WTC11 (cell line): ENCODE data around the gene GNPTG. TPM values are rescaled to one million over a fixed set of nuclear protein-coding genes. Genes with fewer than 3 reads are reported as not detected.

Experiments
- ATAC-seq: fragments of 200-7000 bp; cut with Tn5 transposase; 2 replicates; pipeline ENCODE4 v1.10.0; 2021; ENCODE audit warnings: mild to moderate bottlenecking, moderate library complexity
- CTCF ChIA-PET: fragments of 300-600 bp; sonication (Branson Sonifier 250); formaldehyde crosslinking; loops from one replicate; lab custom pipeline; 2021; ENCODE audit warnings: antibody characterized with exemption; lab: Charles Lee
- POLR2A ChIA-PET: fragments of 350-600 bp; sonication (Branson Sonifier 250); formaldehyde crosslinking; loops from one replicate; lab custom pipeline; 2021; ENCODE audit warnings: antibody characterized with exemption; lab: Charles Lee
- DNase-seq: peaks from one replicate; pipeline ENCODE4 v3.0.0; 2021; ENCODE audit warnings: low spot score
- H3K27ac Mint-ChIP-seq: 2 replicates; pipeline ENCODE4 v1.8.0; 2021; ENCODE audit warnings: mixed read lengths
- H3K27me3 Mint-ChIP-seq: 2 replicates; pipeline ENCODE4 v1.8.0; 2021; ENCODE audit warnings: low read depth, mild to moderate bottlenecking, moderate library complexity, mixed read lengths
- H3K36me3 Mint-ChIP-seq: 2 replicates; pipeline ENCODE4 v1.8.0; 2021; ENCODE audit warnings: mixed read lengths
- H3K4me1 Mint-ChIP-seq: 2 replicates; pipeline ENCODE4 v1.8.0; 2022; ENCODE audit warnings: mixed read lengths
- H3K4me3 Mint-ChIP-seq: 2 replicates; pipeline ENCODE4 v1.8.0; 2021; ENCODE audit warnings: mild to moderate bottlenecking, moderate library complexity, mixed read lengths
- H3K9me3 Mint-ChIP-seq: 2 replicates; pipeline ENCODE4 v1.8.0; 2021; ENCODE audit warnings: mixed read lengths
- ELF4 ChIP-seq: sonication (generic); formaldehyde crosslinking; IDR thresholded peaks from 2 replicates; pipeline ENCODE4 v1.8.1; 2022; ENCODE audit warnings: low read depth, mild to moderate bottlenecking, moderate library complexity, missing genetic modification reagents
- ESRRA ChIP-seq: sonication (generic); formaldehyde crosslinking; IDR thresholded peaks from 2 replicates; pipeline ENCODE4 v1.8.1; 2022; ENCODE audit warnings: mild to moderate bottlenecking, missing genetic modification reagents, borderline replicate concordance
- HMGA2 ChIP-seq: fragments of 250-450 bp; sonication (Bioruptor Pico); IDR thresholded peaks from 2 replicates; pipeline ENCODE4 v1.4.0; 2021; ENCODE audit warnings: mild to moderate bottlenecking, moderate library complexity
- JAZF1 ChIP-seq: fragments of 250-450 bp; sonication (Bioruptor Pico); IDR thresholded peaks from 2 replicates; pipeline ENCODE4 v1.9.0; 2021; ENCODE audit warnings: moderate library complexity, mild to moderate bottlenecking, inconsistent platforms
- NR1H2 ChIP-seq: sonication (generic); formaldehyde crosslinking; IDR thresholded peaks from 2 replicates; pipeline ENCODE4 v1.9.0; 2021; ENCODE audit warnings: mild to moderate bottlenecking, moderate library complexity, missing genetic modification reagents
- NR3C1 ChIP-seq: sonication (generic); formaldehyde crosslinking; conservative IDR thresholded peaks from 2 replicates; pipeline ENCODE4 v1.8.1; 2023; ENCODE audit warnings: low read depth, mild to moderate bottlenecking, missing genetic modification reagents
- RELA ChIP-seq: sonication (generic); formaldehyde crosslinking; IDR thresholded peaks from 2 replicates; pipeline ENCODE4 v1.8.1; 2022; ENCODE audit warnings: missing genetic modification reagents, mild to moderate bottlenecking, borderline replicate concordance
- RORB ChIP-seq: fragments of 250-450 bp; sonication (Bioruptor Pico); IDR thresholded peaks from 2 replicates; pipeline ENCODE4 v1.9.0; 2021; ENCODE audit warnings: mild to moderate bottlenecking
- SMAD4 ChIP-seq: sonication (generic); formaldehyde crosslinking; IDR thresholded peaks from 2 replicates; pipeline ENCODE4 v1.8.0; 2022; ENCODE audit warnings: mild to moderate bottlenecking, missing genetic modification reagents
- SP1 ChIP-seq: sonication (generic); formaldehyde crosslinking; conservative IDR thresholded peaks from 2 replicates; pipeline ENCODE4 v1.8.1; 2022; ENCODE audit warnings: missing genetic modification reagents
- TCF7 ChIP-seq: sonication (generic); formaldehyde crosslinking; IDR thresholded peaks from 2 replicates; pipeline ENCODE4 v1.8.0; 2022; ENCODE audit warnings: mild to moderate bottlenecking, low read depth, missing genetic modification reagents, moderate library complexity
- total RNA-seq: library from RNA; stranded (reverse); gene quantifications from 3 replicates; pipeline ENCODE4 v1.2.3, GENCODE V29; 2021
- TF ChIP-seq, protein P1 (sequence below): sonication (generic); formaldehyde crosslinking; IDR thresholded peaks from 2 replicates; pipeline ENCODE4 v1.8.1; 2023; ENCODE audit warnings: mild to moderate bottlenecking, moderate library complexity, missing genetic modification reagents
- TF ChIP-seq, protein P2 (sequence below): sonication (generic); formaldehyde crosslinking; conservative IDR thresholded peaks from 2 replicates; pipeline ENCODE4 v1.8.1; 2023; ENCODE audit warnings: mild to moderate bottlenecking, low read depth, missing genetic modification reagents, moderate library complexity
- TF ChIP-seq, protein P3 (sequence below): sonication (generic); formaldehyde crosslinking; IDR thresholded peaks from 2 replicates; pipeline ENCODE4 v1.8.0; 2022; ENCODE audit warnings: missing genetic modification reagents
- TF ChIP-seq, protein P4 (sequence below): sonication (generic); formaldehyde crosslinking; IDR thresholded peaks from 2 replicates; pipeline ENCODE4 v1.8.0; 2022; ENCODE audit warnings: mild to moderate bottlenecking, missing genetic modification reagents
- TF ChIP-seq, protein P5 (sequence below): sonication (generic); formaldehyde crosslinking; IDR thresholded peaks from 2 replicates; pipeline ENCODE4 v1.8.1; 2023; ENCODE audit warnings: mild to moderate bottlenecking, missing genetic modification reagents
- TF ChIP-seq, protein P6 (sequence below): fragments of 250-450 bp; sonication (Bioruptor Pico); IDR thresholded peaks from 2 replicates; pipeline ENCODE4 v1.9.0; 2021; ENCODE audit warnings: moderate library complexity, mild to moderate bottlenecking, inconsistent platforms, borderline replicate concordance
- TF ChIP-seq, protein P7 (sequence below): sonication (generic); formaldehyde crosslinking; IDR thresholded peaks from 2 replicates; pipeline ENCODE4 v1.8.1; 2023; ENCODE audit warnings: mild to moderate bottlenecking, missing genetic modification reagents, borderline replicate concordance

The GNPTG gene
- total RNA-seq, 1 experiment from 2014 or later: 35.9 TPM

DNA sequence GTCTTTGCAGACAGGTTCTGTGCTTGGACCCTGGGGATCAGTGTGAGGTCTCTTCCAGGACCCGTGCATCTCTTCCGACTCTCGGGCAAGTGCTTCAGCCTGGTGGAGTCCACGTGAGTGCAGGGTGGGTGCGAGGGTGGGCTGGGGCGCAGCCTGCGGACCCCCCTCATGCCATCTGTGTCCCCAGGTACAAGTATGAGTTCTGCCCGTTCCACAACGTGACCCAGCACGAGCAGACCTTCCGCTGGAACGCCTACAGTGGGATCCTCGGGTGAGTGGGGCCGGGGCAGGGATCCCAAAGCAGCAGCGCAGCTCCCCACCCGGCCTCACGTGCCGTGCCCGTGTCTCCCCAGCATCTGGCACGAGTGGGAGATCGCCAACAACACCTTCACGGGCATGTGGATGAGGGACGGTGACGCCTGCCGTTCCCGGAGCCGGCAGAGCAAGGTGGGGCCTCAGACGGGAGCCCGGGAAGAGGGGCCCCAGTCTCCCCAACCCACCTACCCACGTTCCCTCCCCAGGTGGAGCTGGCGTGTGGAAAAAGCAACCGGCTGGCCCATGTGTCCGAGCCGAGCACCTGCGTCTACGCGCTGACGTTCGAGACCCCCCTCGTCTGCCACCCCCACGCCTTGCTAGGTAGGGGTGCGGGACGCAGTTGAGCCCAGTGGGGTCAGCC lies 10.1 kb downstream of the GNPTG start:
- Mint-ChIP-seq H3K4me1 (no peaks in the 10 kb centered on the region), H3K27me3 (no peaks in the 10 kb centered on the region), H3K36me3 (peaks cover 15% of the 10 kb centered on the region), H3K4me3 (no peak overlapping the region), H3K9me3 (no peaks in the 10 kb centered on the region)
- CTCF ChIA-PET: no interaction called here
- POLR2A ChIA-PET: no interaction called here
- TF ChIP-seq RELA (CRISPR knock-in tag): no peak
- no peak for TF ChIP-seq ELF4 (CRISPR knock-in tag)
- TF ChIP-seq ESRRA (CRISPR knock-in tag): no peak
- no peak for TF ChIP-seq NR3C1 (CRISPR knock-in tag)
- no peak for TF ChIP-seq SMAD4 (CRISPR knock-in tag)
- TF ChIP-seq, protein P1, sequence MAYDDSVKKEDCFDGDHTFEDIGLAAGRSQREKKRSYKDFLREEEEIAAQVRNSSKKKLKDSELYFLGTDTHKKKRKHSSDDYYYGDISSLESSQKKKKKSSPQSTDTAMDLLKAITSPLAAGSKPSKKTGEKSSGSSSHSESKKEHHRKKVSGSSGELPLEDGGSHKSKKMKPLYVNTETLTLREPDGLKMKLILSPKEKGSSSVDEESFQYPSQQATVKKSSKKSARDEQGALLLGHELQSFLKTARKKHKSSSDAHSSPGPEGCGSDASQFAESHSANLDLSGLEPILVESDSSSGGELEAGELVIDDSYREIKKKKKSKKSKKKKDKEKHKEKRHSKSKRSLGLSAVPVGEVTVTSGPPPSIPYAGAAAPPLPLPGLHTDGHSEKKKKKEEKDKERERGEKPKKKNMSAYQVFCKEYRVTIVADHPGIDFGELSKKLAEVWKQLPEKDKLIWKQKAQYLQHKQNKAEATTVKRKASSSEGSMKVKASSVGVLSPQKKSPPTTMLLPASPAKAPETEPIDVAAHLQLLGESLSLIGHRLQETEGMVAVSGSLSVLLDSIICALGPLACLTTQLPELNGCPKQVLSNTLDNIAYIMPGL (CRISPR knock-in tag): no peak
- TF ChIP-seq, protein P2, sequence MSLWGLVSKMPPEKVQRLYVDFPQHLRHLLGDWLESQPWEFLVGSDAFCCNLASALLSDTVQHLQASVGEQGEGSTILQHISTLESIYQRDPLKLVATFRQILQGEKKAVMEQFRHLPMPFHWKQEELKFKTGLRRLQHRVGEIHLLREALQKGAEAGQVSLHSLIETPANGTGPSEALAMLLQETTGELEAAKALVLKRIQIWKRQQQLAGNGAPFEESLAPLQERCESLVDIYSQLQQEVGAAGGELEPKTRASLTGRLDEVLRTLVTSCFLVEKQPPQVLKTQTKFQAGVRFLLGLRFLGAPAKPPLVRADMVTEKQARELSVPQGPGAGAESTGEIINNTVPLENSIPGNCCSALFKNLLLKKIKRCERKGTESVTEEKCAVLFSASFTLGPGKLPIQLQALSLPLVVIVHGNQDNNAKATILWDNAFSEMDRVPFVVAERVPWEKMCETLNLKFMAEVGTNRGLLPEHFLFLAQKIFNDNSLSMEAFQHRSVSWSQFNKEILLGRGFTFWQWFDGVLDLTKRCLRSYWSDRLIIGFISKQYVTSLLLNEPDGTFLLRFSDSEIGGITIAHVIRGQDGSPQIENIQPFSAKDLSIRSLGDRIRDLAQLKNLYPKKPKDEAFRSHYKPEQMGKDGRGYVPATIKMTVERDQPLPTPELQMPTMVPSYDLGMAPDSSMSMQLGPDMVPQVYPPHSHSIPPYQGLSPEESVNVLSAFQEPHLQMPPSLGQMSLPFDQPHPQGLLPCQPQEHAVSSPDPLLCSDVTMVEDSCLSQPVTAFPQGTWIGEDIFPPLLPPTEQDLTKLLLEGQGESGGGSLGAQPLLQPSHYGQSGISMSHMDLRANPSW: no peak
- TF ChIP-seq NR1H2 (CRISPR knock-in tag): no peak
- TF ChIP-seq, protein P3, sequence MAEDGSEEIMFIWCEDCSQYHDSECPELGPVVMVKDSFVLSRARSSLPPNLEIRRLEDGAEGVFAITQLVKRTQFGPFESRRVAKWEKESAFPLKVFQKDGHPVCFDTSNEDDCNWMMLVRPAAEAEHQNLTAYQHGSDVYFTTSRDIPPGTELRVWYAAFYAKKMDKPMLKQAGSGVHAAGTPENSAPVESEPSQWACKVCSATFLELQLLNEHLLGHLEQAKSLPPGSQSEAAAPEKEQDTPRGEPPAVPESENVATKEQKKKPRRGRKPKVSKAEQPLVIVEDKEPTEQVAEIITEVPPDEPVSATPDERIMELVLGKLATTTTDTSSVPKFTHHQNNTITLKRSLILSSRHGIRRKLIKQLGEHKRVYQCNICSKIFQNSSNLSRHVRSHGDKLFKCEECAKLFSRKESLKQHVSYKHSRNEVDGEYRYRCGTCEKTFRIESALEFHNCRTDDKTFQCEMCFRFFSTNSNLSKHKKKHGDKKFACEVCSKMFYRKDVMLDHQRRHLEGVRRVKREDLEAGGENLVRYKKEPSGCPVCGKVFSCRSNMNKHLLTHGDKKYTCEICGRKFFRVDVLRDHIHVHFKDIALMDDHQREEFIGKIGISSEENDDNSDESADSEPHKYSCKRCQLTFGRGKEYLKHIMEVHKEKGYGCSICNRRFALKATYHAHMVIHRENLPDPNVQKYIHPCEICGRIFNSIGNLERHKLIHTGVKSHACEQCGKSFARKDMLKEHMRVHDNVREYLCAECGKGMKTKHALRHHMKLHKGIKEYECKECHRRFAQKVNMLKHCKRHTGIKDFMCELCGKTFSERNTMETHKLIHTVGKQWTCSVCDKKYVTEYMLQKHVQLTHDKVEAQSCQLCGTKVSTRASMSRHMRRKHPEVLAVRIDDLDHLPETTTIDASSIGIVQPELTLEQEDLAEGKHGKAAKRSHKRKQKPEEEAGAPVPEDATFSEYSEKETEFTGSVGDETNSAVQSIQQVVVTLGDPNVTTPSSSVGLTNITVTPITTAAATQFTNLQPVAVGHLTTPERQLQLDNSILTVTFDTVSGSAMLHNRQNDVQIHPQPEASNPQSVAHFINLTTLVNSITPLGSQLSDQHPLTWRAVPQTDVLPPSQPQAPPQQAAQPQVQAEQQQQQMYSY (CRISPR knock-in tag): no peak
- TF ChIP-seq, protein P4, sequence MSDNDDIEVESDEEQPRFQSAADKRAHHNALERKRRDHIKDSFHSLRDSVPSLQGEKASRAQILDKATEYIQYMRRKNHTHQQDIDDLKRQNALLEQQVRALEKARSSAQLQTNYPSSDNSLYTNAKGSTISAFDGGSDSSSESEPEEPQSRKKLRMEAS (CRISPR knock-in tag): no peak
- TF ChIP-seq, all 79 proteins: peak for 0
- no peak overlapping the region for H3K27ac Mint-ChIP-seq
- no peak for DNase-seq
- no peak for ATAC-seq

DNA sequence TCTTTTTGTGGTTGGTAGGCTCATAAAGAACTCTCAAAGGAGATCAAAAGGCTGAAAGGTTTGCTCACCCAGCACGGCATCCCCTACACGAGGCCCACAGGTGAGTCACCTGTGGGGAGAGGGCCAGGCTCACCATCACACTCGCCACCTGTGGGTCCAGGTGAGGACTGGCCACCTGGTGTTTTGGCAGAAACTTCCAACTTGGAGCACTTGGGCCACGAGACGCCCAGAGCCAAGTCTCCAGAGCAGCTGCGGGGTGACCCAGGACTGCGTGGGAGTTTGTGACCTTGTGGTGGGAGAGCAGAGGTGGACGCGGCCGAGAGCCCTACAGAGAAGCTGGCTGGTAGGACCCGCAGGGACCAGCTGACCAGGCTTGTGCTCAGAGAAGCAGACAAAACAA lies 11.1 kb downstream of the GNPTG start:
- DNase-seq: no peak
- Mint-ChIP-seq H3K36me3 (peaks cover 15% of the 10 kb centered on the region), H3K27me3 (no peaks in the 10 kb centered on the region), H3K9me3 (no peaks in the 10 kb centered on the region), H3K4me1 (no peaks in the 10 kb centered on the region)
- no peak for TF ChIP-seq ELF4 (CRISPR knock-in tag)
- TF ChIP-seq JAZF1 (CRISPR knock-in tag): no peak
- TF ChIP-seq, protein P5, sequence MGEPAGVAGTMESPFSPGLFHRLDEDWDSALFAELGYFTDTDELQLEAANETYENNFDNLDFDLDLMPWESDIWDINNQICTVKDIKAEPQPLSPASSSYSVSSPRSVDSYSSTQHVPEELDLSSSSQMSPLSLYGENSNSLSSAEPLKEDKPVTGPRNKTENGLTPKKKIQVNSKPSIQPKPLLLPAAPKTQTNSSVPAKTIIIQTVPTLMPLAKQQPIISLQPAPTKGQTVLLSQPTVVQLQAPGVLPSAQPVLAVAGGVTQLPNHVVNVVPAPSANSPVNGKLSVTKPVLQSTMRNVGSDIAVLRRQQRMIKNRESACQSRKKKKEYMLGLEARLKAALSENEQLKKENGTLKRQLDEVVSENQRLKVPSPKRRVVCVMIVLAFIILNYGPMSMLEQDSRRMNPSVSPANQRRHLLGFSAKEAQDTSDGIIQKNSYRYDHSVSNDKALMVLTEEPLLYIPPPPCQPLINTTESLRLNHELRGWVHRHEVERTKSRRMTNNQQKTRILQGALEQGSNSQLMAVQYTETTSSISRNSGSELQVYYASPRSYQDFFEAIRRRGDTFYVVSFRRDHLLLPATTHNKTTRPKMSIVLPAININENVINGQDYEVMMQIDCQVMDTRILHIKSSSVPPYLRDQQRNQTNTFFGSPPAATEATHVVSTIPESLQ (CRISPR knock-in tag): no peak
- no peak for TF ChIP-seq HMGA2 (CRISPR knock-in tag)
- TF ChIP-seq SP1 (CRISPR knock-in tag): no peak
- TF ChIP-seq, protein P6, sequence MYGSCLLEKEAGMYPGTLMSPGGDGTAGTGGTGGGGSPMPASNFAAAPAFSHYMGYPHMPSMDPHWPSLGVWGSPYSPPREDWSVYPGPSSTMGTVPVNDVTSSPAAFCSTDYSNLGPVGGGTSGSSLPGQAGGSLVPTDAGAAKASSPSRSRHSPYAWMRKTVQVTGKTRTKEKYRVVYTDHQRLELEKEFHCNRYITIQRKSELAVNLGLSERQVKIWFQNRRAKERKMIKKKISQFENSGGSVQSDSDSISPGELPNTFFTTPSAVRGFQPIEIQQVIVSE: no peak
- no peak for TF ChIP-seq RORB (CRISPR knock-in tag)
- TF ChIP-seq, protein P7, sequence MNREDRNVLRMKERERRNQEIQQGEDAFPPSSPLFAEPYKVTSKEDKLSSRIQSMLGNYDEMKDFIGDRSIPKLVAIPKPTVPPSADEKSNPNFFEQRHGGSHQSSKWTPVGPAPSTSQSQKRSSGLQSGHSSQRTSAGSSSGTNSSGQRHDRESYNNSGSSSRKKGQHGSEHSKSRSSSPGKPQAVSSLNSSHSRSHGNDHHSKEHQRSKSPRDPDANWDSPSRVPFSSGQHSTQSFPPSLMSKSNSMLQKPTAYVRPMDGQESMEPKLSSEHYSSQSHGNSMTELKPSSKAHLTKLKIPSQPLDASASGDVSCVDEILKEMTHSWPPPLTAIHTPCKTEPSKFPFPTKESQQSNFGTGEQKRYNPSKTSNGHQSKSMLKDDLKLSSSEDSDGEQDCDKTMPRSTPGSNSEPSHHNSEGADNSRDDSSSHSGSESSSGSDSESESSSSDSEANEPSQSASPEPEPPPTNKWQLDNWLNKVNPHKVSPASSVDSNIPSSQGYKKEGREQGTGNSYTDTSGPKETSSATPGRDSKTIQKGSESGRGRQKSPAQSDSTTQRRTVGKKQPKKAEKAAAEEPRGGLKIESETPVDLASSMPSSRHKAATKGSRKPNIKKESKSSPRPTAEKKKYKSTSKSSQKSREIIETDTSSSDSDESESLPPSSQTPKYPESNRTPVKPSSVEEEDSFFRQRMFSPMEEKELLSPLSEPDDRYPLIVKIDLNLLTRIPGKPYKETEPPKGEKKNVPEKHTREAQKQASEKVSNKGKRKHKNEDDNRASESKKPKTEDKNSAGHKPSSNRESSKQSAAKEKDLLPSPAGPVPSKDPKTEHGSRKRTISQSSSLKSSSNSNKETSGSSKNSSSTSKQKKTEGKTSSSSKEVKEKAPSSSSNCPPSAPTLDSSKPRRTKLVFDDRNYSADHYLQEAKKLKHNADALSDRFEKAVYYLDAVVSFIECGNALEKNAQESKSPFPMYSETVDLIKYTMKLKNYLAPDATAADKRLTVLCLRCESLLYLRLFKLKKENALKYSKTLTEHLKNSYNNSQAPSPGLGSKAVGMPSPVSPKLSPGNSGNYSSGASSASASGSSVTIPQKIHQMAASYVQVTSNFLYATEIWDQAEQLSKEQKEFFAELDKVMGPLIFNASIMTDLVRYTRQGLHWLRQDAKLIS (CRISPR knock-in tag): no peak
- no peak for TF ChIP-seq TCF7 (CRISPR knock-in tag)
- TF ChIP-seq, all 79 proteins: peak for 0
- ChIA-PET POLR2A (interaction anchor here (0.6 kb wide), 1 partner anchor 131 kb away, joined by 3 read pairs; no protein-coding TSS in a partner anchor), CTCF (interaction anchor here (0.6 to 3.8 kb wide), 24 partner anchors 7 to 176 kb away, joined by 3 to 31 read pairs (median 4); partner anchors contain the start of genes UNKL and UQCC4)
- H3K4me3 Mint-ChIP-seq: no peak overlapping the region
- no peak overlapping the region for H3K27ac Mint-ChIP-seq
- no peak for ATAC-seq
